ENCODE results near the gene AGMO. TPM values are rescaled to one million over a fixed set of nuclear protein-coding genes. Genes with fewer than 3 reads are reported as not detected.
"Not testable (repeated sequence)": the region's sequence is repeated elsewhere in the genome, so short reads cannot be mapped to it uniquely, and the experiment has no call there.

AGMO gene
- total RNA-seq, 1 donor, result not detected

DNA sequence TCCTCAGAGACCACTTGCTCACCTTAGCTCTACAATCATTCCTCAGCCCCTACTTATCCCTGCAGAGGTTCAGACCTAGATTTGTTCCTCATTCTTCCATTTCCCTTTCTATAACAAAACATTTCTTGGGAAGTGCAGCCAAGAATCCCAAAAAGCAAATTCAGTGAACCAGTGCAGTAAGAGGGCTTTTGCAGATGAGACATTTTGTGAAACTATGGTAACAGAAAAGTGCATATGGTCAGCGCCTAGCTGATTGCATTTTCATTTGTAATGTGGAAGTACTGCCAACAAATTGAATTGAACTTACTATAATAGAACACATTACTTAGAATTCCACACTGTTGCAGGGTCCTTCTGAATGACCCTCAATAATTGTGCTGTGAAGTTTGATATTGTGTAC lies 18.6 kb downstream of the AGMO start:
- DNase-seq (ENCODE audit: low read depth), result no peak
- H3K4me3 ChIP-seq (ENCODE audit: low read depth, low read length), result no peak overlapping the region
- TF ChIP-seq, protein P1, sequence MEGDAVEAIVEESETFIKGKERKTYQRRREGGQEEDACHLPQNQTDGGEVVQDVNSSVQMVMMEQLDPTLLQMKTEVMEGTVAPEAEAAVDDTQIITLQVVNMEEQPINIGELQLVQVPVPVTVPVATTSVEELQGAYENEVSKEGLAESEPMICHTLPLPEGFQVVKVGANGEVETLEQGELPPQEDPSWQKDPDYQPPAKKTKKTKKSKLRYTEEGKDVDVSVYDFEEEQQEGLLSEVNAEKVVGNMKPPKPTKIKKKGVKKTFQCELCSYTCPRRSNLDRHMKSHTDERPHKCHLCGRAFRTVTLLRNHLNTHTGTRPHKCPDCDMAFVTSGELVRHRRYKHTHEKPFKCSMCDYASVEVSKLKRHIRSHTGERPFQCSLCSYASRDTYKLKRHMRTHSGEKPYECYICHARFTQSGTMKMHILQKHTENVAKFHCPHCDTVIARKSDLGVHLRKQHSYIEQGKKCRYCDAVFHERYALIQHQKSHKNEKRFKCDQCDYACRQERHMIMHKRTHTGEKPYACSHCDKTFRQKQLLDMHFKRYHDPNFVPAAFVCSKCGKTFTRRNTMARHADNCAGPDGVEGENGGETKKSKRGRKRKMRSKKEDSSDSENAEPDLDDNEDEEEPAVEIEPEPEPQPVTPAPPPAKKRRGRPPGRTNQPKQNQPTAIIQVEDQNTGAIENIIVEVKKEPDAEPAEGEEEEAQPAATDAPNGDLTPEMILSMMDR (IDR thresholded peaks at IDR 0.05; ENCODE audit: insufficient read depth, low read depth, low read length), result no peak

DNA sequence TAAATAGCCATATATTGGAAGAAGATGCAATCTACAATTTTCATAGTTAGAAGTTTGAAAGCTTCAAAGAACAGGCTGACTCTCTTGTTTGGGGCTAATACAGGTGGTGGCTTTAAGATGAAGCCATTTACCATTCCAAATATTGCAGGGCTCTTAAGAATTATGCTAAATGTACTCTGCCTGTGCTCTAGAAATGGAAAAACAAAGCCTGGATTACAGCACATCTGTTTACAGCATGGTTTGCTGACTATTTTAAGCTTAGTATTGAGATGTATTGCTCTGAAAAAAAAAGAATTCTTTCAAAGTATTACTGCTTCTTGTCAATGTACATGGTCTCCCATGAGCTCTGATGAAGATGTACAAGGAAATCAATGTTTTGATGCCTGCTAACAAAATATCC lies 34.2 kb downstream of the AGMO start:
- H3K4me3 ChIP-seq (ENCODE audit: low read depth, low read length), result no peak overlapping the region
- TF ChIP-seq, protein P1 (IDR thresholded peaks at IDR 0.05; ENCODE audit: insufficient read depth, low read depth, low read length), result no peak
- no peak for DNase-seq (ENCODE audit: low read depth)

DNA sequence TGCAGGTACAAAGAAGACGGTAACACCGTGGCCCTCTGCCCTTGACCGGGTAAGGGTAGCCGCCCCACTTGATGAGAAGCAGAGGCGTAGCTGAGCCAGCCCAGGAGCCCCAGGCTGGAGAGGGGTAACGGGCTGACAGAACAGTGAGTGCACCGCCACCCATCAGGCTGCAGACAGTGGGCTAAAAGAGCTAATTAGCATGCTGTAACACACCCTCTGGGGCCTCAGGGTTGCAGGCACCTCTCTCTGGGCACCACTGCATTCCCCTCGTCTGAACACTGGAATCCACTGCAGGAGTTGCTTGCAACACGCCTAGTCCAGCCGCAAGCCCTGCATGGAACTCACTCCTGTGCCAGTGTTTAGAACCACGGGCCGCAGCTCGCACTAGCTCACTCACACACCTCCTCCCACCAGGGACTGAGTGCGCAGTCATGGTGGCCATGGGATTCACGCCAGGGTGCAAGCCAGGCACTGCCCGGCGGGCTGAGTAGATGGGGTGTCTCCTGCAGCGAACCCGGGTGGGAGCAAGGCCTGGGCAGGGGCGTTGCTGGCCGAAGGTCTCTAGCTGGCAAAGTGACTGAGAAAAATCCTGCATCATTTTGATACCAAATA lies 36.1 kb downstream of the AGMO start:
- no peak for DNase-seq (ENCODE audit: low read depth)
- TF ChIP-seq, protein P1 (IDR thresholded peaks at IDR 0.05; ENCODE audit: insufficient read depth, low read depth, low read length), result no peak
- no peak overlapping the region for H3K4me3 ChIP-seq (ENCODE audit: low read depth, low read length)

DNA sequence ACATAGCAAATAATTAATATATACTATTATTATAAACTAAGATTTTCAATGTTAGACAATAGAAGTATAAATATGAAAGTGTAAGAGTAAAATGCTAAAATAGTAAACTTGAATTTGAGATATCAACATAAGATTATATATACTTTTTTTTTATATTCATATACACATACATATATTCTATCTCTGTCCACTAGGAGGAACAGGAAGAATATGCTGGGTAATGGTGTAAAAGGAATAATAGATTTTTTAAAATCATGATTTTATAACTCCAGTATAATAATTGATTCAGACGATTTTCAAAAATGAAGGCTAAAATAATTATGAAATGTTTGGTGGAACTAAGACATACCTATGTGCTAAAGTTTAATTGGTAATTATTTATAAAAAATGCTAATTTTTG lies 37.7 kb downstream of the AGMO start:
- TF ChIP-seq, protein P1 (IDR thresholded peaks at IDR 0.05; ENCODE audit: insufficient read depth, low read depth, low read length), result no peak
- H3K4me3 ChIP-seq (ENCODE audit: low read depth, low read length), result no peak overlapping the region
- no peak for DNase-seq (ENCODE audit: low read depth)

DNA sequence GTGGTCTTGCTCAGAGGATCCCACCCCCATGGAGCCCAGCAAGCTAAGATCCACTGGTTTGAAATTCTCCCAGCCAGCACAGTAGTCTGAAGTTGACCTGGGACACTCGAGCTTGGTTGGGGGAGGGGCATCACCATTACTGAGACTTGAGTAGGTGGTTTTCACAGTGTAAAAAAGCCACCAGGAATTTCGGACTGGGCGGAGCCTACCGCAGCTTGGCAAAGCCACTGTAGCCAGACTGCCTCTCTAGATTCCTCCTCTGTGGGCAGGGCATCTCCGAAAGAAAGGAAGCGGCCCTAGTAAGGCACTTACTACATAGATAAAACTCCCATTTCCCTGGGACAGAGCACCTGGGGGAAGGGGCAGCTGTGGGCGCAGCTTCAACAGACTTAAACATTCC lies 44.0 kb downstream of the AGMO start:
- H3K4me3 ChIP-seq (ENCODE audit: low read depth, low read length); DNase-seq (ENCODE audit: low read depth): not testable (repeated sequence)

DNA sequence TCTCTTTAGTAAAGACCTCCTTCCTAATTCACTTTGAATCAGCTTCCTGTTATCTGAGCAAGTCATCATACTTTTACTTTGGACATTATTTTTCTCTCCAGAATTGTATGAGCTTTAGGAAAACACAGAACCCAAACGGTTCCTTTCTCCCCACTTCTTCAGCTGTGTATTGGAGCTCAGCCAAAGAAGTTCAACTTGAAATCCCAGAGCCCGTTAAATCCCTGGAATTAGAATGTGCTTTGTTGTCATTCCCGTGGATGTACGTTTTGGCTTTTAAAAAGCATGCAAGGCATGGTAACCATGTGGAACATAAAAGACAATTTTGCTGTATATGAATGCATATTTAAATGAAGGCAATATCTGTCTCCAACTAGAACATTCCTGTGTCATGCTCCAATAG lies 46.6 kb downstream of the AGMO start:
- H3K4me3 ChIP-seq (ENCODE audit: low read depth, low read length), result no peak overlapping the region
- DNase-seq (ENCODE audit: low read depth), result peak; percentile 35
- TF ChIP-seq, protein P1 (IDR thresholded peaks at IDR 0.05; ENCODE audit: insufficient read depth, low read depth, low read length), result no peak

DNA sequence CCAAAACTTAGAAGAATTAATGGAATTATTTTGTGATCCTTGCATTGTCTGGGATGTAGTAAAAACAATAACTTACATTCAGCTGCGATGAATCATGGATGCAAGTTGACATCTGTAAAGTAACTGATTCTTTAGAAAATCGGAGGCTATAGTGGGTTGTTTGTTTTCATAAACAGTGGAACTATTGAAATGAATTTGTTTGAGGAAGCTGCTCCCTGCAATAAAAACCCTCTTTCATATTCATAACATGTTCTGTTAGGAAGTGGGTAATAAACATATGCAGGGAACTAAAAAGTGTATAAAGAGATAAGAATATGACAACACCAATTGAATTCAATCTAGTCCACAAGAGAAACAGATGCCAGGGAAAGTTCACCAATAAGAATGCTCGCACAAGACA lies 53.6 kb downstream of the AGMO start:
- DNase-seq (ENCODE audit: low read depth), result peak; percentile 15
- H3K4me3 ChIP-seq (ENCODE audit: low read depth, low read length), result no peak overlapping the region
- TF ChIP-seq, protein P1 (IDR thresholded peaks at IDR 0.05; ENCODE audit: insufficient read depth, low read depth, low read length), result no peak
